Gastrocnemius medialis (tissue), 4 donors: ENCODE data around the gene FIG4.

Source experiments
- CTCF ChIP-seq, 5 experiments: fragments of 450-650 bp in 3 of 5; fragments of 200-600 bp in 2 of 5; sonication (generic) in 2 of 5; IDR thresholded peaks in 4 of 5; conservative IDR thresholded peaks in 1 of 5; 1 replicate in 4 of 5; 2 replicates in 1 of 5; pipeline ENCODE4 v1.5.1; 2016 to 2019; ENCODE audit warnings: antibody characterized with exemption in 5 of 5, mild to moderate bottlenecking in 3 of 5, moderate library complexity in 3 of 5
- POLR2A ChIP-seq, 2 donors: fragments of 450-650 bp; IDR thresholded peaks; one replicate each; pipeline ENCODE4 v1.6.1; 2017; ENCODE audit warnings: antibody characterized with exemption in 2 of 2, mild to moderate bottlenecking in 2 of 2, moderate library complexity in 2 of 2

GRCh38 chr6:109693111-109693510 lies 2.0 kb downstream of the FIG4 start:
- TF ChIP-seq CTCF (IDR thresholded peaks at IDR 0.05 in 4 of 5, conservative IDR thresholded peaks at IDR 0.05 in 1 of 5) (no peak), POLR2A (IDR thresholded peaks at IDR 0.05) (no peak)
